Kidney (tissue), 14 donors: ENCODE measurements around the gene COX7A2. TPM values are rescaled to one million over a fixed set of nuclear protein-coding genes. Genes with fewer than 3 reads are reported as not detected.
A peak's percentile ranks its signal among the peaks of the same experiment; 100 is the strongest.

ENCODE experiments used
- DNase-seq, 5 donors: peaks; one replicate each; pipeline ENCODE4 v3.0.0-alpha.2; 2013 to 2020
- FAIRE-seq: peaks from 2 replicates; lab custom pipeline; 2012; peaks lifted over from hg19 to GRCh38; lab: Jason Lieb, UNC
- H3K27ac ChIP-seq, 2 donors: one replicate each; pipeline ENCODE4 v1.7.0; 2013; ENCODE audit warnings: low read depth in 2 of 2, low read length in 2 of 2, inconsistent platforms in 1 of 2
- H3K27me3 ChIP-seq: one replicate; pipeline ENCODE4 v1.7.1; 2013; ENCODE audit warnings: low read length, inconsistent platforms; ENCODE audit not compliant: control insufficient read depth, insufficient read depth
- H3K36me3 ChIP-seq, 3 donors: one replicate each; pipeline versions ENCODE4 v1.7.0 to v1.7.1; 2013; ENCODE audit warnings: low read length in 3 of 3, control low read depth in 1 of 3, inconsistent platforms in 1 of 3; ENCODE audit not compliant: insufficient read depth in 3 of 3, control insufficient read depth in 2 of 3
- H3K4me1 ChIP-seq, 3 donors: one replicate each; pipeline versions ENCODE4 v1.7.0 to v1.7.1; 2013; ENCODE audit warnings: low read length in 3 of 3, inconsistent platforms in 1 of 3, low read depth in 1 of 3; ENCODE audit not compliant: control insufficient read depth in 2 of 3, insufficient read depth in 2 of 3
- H3K4me3 ChIP-seq, 3 donors: one replicate each; pipeline versions ENCODE4 v1.7.0 to v1.8.1; 2013; ENCODE audit warnings: low read length in 3 of 3, control low read depth in 1 of 3, inconsistent platforms in 1 of 3
- H3K9ac ChIP-seq, 3 donors: one replicate each; pipeline versions ENCODE4 v1.7.0 to v1.7.1; 2013; ENCODE audit warnings: low read length in 3 of 3, control low read depth in 1 of 3, inconsistent platforms in 1 of 3
- H3K9me3 ChIP-seq, 3 donors: one replicate each; pipeline versions ENCODE4 v1.7.0 to v1.7.1; 2013; ENCODE audit warnings: low read length in 3 of 3, control low read depth in 1 of 3, inconsistent platforms in 1 of 3; ENCODE audit not compliant: control insufficient read depth in 2 of 3, insufficient read depth in 1 of 3
- CTCF ChIP-seq: IDR thresholded peaks from 3 replicates; pipeline ENCODE4 v1.5.1; 2012; ENCODE audit warnings: mild to moderate bottlenecking, moderate library complexity, borderline replicate concordance; ENCODE audit not compliant: insufficient read depth; ENCODE audit errors: extremely low read depth
- intact Hi-C: fragments of 100-400 bp; cut with DNase I; formaldehyde crosslinking; loops from one replicate; pipeline ENCODE4 v1.11.1; 2022
- polyA plus RNA-seq: library from polyadenylated mRNA; stranded (reverse); fragments of 350-450 nt; fragmentation: Illumina TruSeq; extraction: RNeasy Lipid Tissue Mini Kit (QIAGEN cat#74804); gene quantifications from one replicate; pipeline ENCODE4 v1.2.3, GENCODE V29; 2014; ENCODE audit warnings: low read depth, low replicate concordance; ENCODE audit not compliant: insufficient read depth
- total RNA-seq: library from RNA; stranded (reverse); fragmentation: NEBNext Ultra II Directional; extraction: Animal tissue kit (Norgen Biotek cat#: 25700); gene quantifications from one replicate; pipeline ENCODE4 v1.2.1, GENCODE V29; 2021
- donor health status: control.
- donor health status: control.
- donor health status: control.
- donor health status: control.
- donor health status: control.
- donor health status: DM: yes; HTN: yes; CAD: no.
- donor health status: Normal renal cell carcinoma (clear cell type).

Gene COX7A2
- total and polyA plus RNA-seq, 2 donors from 2014 or later: 315 to 812 TPM

GRCh38 chr6:75281653-75282052, 38.1 kb upstream of the COX7A2 start:
- Histone ChIP-seq H3K4me1 (peaks cover 0 to 11% (median 10%) of the 10 kb centered on the region in 3 donors), H3K27ac (no peak overlapping the region), H3K9ac (no peak overlapping the region), H3K4me3 (no peak overlapping the region), H3K36me3 (no peaks in the 10 kb centered on the region), H3K27me3 (no peaks in the 10 kb centered on the region), H3K9me3 (no peaks in the 10 kb centered on the region)
- no peak for TF ChIP-seq CTCF
- intact Hi-C loops: no loop called here
- FAIRE-seq: no peak
- no peak for DNase-seq

GRCh38 chr6:75280131-75280855, 36.7 kb upstream of the COX7A2 start:
- H3K9ac ChIP-seq: no peak overlapping the region
- no peaks in the 10 kb centered on the region for H3K27me3 ChIP-seq
- no peak overlapping the region for H3K27ac ChIP-seq
- TF ChIP-seq CTCF: no peak
- no peak overlapping the region for H3K4me3 ChIP-seq
- intact Hi-C loops: no loop called here
- H3K4me1 ChIP-seq: peaks cover 0 to 11% (median 10%) of the 10 kb centered on the region in 3 donors
- peak; percentile 56 for FAIRE-seq
- DNase-seq: no peak
- no peaks in the 10 kb centered on the region for H3K36me3 ChIP-seq
- no peaks in the 10 kb centered on the region for H3K9me3 ChIP-seq

GRCh38 chr6:75279418-75279817, 35.8 kb upstream of the COX7A2 start:
- FAIRE-seq (no peak), DNase-seq (no peak)
- Histone ChIP-seq H3K27me3 (no peaks in the 10 kb centered on the region), H3K27ac (no peak overlapping the region), H3K4me3 (no peak overlapping the region), H3K9ac (no peak overlapping the region), H3K9me3 (no peaks in the 10 kb centered on the region), H3K36me3 (no peaks in the 10 kb centered on the region), H3K4me1 (peaks cover 0 to 11% (median 10%) of the 10 kb centered on the region in 3 donors)
- TF ChIP-seq CTCF: no peak
- intact Hi-C loops: no loop called here
